GM18511 (cell line): Measurements from ENCODE around the gene KIF1A.
"Not testable (repeated sequence)": the region's sequence is repeated elsewhere in the genome, so short reads cannot be mapped to it uniquely, and the experiment has no call there.

ENCODE experiments used
- ATAC-seq: cut with Tn5 transposase; IDR thresholded peaks from one replicate; pipeline ENCODE4 v1.9.1; 2021; ENCODE audit warnings: mild to moderate bottlenecking, moderate library complexity; ENCODE audit not compliant: unreplicated experiment

Gene KIF1A

DNA sequence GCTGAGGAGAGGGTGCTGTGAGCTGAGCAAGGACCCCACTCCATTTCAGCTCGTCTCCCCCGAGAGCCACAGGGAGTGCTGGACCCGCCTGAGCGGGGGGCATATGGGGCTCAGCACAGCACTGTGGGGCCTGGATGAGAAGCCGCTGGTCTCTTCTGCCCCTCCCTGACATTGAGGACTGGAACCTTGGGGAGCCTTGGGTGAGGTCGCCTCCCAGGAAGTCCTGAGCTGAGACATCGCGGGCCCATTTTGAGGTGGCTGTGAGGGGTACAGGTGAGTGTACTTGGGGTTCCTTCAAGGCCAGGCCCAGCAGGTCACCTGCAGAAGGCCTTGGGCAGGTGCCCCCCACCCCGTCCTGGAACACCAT lies 131.5 kb downstream of the KIF1A start:
- ATAC-seq: no peak

DNA sequence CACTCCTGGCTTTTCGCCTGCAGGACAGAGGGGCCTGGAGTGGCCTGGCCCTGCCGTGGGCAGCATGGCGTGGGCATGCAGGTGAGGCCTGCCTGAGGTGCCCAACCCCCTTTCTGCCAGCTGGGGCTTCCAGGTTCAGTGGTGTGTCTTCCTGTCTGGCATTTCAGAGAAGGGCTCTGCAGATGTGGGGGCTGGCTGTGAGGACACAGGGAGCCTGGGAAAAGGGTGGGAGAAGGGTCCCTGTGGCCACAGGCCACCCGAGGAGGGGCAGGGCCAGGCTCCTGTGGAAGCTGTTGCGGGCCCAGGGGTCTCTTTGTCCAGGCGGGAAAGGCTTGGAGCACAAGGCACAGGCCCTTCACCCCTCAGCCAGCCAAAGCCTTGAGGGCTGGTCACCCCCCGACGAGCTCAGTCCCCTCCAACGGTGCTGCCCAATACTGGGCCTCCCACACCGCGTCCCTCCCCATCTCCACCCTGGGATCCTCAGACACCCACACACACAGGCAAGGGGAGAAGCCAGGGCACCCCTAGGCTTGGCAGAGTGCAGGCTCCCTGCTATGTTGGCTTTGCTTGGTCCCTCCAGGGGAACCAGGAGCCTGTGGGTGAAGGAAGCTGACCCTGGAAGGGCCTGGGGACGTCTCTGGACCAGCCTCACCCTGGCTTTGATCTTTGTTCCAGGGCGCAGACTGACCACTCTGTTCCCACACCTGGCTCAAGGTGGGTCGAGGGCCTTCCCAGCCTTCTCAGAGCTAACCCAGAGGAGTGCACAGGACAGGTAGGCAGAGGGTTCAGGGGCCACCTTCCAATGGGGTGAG lies 132.1 kb downstream of the KIF1A start:
- ATAC-seq: no peak

DNA sequence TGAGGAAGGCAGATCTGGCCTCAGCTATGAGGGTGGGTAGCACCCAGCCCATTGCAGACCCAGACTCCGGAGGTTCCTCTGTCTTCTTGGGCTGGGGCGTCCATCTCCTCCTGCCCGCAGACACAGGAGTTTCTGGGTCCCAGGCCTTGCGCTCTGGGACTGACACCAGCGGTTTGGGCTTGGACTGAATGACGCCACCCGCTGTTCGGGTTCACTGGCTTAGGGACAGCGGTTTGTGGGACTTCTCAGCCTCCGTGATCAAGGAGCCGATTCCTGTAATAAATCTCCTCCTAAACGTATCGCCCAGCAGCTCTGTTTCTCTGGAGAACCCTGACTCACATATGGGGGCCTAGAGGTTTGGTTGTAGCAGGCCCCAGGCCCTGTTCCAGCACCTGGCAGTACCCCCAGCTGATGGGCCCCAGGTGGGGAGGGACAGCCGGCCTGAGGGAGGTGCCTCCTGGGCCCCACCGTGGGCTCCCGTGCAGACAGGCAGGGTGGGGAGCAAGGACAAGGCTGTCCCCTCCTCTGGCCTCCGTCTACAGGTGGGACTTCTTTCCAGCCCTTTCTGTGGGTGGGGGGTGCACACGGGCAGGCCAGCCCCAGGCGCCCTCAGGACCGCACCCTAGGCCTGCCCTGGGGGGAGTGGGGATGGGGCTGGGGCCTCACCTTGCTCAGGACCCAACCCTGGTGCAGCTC lies 132.8 kb downstream of the KIF1A start:
- ATAC-seq: no peak

DNA sequence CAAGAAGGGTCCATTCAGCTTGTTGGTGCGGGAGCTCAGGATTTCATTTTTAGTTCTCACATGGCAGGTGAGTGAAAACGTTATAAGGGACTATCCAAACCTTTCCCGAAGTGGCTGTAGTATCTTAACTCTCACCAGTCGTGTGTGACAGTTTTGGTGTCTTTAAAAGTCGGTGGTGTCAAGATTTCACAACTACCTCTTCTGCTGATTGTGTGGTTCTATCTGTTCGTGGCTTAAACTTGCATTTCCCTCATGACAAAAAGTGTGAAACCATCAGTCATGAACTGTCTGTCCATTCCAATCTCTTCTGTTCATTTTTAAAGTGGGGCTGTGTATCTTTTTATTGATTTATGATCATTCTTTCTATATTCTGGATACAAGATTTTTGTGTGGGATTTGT lies 133.6 kb downstream of the KIF1A start:
- no peak for ATAC-seq

DNA sequence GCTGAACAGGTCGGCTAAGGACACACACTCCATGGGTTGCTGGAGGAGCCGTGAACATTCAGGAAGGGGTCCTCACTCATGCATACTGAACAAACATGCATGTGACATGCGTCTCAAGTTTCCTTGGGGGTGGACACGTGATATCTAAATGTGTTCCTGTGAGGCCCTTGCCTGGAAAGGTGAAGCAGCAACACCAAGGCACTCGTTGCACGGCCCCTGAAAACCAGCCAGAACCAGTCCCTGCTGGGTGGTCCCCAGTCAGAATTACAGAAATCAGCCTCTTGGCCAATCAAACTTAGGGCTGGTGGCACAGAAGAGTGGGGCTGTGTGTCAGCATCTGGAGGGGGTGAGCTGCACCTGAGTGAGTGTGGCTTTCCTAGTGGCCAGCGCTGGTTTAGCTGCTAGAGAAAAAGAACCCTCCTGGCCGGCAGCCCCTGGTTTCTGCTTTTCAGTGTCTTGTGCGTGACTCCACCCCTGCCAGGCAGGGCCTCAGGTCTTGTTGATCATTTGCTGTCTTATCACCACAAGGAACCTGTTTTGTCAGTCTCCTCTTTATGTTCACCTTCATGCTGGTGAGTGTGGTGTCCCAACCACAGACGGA lies 134.1 kb downstream of the KIF1A start:
- ATAC-seq: no peak

DNA sequence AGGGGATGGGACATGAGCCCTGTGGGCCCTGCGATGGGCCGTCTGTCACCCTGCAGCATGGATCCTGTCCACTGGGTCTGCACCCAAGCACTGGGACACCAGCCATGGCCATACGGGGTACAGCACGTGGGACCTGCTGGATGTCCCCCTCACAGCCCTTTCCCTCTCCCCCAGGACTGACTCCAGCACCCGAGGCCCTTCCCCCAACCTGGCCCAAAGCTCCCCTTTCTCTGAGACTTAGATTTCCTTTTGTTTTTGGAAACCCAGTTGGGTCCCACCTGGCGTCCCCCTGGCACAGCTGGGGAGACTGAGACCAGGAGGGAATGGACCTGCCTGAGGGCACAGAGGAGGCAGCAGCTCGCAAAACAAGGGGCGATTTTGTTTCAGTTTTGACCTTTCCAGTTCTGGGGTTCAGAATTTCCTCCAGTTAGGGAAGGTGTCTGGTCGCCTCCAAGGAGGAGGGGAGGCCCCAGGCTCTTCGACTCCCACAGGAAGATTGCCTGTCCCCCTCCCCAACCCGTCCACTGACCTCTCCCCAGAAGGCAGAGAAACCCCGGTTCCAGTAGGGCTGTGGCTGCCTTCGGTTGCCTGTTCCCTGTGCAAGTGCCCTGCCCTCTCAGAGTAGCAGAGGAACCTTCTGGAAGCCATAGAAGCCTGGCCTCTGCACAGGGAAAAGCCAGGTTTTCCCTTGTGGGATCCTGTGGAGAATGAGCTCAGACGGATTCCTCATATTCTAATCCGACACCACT lies 135.9 kb downstream of the KIF1A start:
- not testable (repeated sequence) for ATAC-seq

DNA sequence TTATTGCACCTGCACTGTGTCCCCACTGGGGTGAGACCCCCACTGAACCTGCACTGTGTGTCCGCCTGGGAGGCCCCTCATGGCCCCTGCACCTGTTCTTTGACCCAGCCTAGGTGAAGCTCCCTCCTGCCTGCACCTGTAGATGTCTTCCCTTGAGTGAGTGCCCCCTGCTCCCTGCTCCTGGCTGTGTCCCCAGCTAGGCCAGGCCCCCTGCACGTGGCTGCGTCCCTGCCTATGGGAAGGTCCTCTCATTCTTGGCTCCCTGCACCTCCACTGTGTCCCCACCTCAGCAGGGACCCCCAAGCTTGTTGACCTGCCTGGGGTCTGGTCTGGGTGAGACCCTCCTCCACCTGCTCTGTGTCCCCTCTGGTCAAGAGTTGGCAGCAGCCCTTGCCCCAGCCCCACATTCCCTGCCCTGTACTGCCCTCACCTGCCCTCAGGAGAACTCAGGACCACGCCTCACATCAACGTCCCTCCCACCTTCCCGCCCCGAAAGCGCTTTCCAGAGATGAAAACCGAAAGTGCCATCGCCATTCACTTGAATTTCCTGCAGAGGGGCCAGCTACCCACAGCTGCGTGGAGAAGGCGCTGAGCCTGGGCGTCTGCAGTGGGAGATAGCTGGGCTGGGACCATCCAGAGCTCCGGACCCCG lies 136.6 kb downstream of the KIF1A start:
- ATAC-seq: not testable (repeated sequence)

DNA sequence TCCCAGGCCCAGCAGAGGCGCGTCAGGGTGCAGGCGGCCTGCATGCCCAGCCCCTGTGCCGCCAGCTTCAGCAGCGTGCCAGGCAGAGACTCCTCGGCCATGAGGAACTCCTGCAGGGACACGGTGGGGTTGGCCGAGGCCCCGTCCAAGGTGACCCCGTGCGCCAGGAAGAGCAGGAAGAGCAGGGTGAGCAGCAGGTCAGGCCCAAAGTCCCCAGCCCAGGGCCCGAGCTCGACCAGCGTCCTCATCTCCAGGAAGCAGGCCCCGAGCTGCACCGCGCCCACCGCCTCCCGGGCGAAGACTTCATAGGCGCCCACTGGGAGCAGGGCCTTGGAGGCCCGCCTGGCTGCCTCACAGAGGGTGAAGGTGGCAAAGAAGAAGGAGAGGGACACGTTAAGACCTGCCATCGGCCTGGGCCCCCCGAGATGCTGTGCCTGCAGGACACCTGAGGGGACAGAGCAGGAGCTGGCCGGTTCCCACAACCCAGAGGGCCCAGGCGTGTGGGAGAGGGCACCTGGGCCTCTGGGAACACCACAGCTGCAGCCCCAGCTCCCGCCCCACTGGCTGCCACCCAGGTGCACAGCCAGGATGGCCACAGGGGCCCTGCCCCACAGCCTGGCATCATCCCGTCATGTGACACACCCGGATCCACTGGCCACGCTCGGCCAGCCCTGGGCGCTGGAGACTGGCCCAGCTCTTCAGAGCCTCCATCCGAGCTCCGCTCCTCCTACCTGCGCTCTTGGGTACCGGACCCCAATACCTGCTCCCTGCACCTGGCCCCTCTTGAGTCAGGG lies 137.4 kb downstream of the KIF1A start, which contains the start of gene AQP12B:
Gene AQP12B, minus strand, starts transcription at position 455 of the 794 bp plus-strand sequence. Its CDS starts 48 bp downstream, at position 407.
- not testable (repeated sequence) for ATAC-seq

DNA sequence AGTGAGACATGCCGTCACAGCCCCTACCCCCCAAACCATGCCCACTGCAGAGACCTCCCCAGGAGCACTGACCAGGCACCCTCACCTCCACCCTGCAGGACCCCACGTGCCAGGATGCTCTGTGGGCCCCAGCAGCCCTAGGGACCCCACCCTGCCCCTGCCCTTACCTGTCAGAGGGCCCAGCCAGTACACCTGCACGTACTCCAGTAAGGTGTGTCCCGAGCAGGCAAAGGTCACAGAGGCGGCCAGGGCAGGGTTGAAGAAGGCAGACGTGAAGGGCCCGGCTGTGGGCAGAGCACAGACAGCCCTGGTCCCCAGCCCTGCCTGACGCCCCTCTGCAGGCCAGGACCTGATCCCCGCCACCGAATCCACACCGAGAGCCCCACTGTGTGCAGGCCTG lies 139.8 kb downstream of the KIF1A start:
- ATAC-seq: not testable (repeated sequence)

DNA sequence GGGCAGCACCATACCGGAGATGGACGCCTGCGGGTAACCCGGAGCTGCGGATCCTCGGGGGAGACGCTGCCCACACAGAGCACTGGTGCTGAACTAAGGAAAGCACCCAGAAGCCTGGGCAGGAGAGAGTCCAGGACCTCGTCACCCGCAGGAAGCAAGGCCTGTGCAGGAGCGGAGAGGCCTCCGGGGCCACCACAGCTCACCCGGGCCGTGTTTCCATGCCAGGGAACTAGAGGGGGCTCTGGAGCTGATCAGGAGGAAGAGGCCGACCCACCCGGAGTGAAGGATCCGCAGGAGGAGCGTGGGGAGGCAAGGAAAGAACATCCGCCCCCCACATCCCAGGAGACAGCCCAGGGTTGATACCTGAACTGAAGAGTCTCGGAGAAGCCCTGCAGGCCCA lies 141.1 kb downstream of the KIF1A start:
- ATAC-seq: not testable (repeated sequence)

DNA sequence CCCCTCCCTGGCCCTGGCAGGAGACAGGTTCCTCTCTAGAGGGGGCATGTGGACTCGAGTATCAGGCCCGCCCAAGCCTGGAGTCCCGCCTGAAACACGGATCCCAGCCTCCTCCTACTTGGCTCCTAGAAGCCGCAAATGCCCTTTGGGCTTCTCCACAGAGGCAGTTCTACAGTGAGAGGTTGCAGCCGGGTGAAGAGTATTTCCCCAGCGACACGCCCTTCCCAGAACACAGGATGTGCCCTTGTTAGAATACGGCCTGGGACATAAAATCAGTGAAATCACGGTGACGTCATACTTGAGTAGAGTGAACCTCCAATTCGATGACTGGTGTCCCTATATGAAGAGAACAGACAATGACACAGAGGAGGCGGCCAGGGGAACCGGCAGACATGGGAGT lies 142.0 kb downstream of the KIF1A start:
- ATAC-seq: not testable (repeated sequence)

DNA sequence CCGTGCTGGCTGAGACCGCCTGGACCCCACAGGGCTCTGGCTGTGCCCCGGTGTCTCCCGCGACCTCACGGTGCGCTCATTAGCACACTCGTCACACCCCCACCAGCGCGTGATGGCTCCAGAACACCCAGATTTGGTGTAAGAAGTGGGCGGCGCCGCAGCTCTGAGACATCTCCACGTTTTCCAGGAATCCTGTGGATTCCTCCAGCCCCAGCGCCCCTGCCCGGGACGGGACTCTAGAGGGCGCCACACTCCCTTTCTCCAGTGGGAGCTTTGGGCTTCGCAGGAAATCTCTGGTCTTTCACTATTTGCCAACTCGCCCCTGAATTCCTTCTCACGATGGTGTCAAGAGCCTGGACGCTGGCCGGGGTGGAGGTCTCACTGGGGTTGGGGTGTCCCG lies 144.7 kb downstream of the KIF1A start:
- not testable (repeated sequence) for ATAC-seq

DNA sequence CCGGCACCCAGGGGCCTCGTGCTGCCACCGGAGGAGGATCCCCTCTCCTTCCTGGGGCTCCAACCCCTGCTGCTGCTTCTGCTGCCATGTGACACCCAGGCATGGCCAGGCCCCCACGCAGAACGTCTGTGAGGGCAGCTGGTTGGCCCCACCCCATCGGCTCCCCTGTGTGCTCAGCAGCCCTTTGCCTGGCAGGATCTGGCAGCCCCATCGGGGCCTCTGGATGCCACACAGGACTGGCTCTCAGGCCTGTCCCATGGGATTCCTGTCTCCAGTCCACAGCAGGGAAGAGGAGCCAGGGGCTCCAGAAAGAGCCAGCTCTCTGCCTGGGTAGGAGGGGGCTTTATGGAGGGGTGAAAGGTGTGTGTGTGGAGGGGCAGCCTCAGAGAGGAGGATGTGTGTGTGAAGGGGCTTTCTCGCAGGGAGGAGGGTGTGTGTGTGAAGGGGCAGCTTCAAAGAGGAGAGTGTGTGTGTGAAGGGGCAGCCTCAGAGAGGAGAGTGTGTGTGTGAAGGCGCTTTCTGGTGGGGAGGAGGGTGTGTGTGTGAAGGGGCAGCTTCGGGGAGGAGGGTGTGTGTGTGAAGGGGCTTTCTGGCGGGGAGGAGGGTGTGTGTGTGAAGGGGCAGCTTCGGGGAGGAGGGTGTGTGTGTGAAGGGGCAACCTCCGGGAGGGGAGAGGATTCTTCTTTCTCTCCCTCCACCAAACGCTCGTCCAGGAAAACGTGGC lies 145.4 kb downstream of the KIF1A start:
- not testable (repeated sequence) for ATAC-seq

DNA sequence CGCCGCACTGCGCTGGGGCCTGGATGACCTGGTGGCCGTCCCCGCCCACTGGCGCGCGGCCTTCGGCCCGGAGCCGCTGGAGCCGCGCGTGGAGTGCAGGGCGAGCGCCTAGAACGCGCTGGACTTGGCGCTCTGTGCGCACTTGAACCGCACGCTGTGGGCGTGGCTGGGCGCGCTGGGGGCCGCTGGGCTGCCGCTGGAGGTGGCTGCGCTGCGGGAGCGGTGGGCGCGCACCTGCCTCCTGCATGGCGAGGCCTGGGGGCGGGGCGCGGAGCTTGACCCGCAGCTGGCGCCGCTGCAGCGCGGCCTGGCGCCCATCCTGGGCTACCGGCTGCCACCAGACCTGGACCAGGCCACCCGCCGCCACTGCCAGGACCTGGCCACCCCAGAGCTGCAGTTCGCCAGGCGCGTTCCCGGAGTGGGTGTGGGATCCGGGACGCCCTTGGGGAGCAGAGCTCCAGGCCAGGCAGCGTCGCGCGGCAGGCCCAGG lies 147.3 kb downstream of the KIF1A start:
- no peak for ATAC-seq

DNA sequence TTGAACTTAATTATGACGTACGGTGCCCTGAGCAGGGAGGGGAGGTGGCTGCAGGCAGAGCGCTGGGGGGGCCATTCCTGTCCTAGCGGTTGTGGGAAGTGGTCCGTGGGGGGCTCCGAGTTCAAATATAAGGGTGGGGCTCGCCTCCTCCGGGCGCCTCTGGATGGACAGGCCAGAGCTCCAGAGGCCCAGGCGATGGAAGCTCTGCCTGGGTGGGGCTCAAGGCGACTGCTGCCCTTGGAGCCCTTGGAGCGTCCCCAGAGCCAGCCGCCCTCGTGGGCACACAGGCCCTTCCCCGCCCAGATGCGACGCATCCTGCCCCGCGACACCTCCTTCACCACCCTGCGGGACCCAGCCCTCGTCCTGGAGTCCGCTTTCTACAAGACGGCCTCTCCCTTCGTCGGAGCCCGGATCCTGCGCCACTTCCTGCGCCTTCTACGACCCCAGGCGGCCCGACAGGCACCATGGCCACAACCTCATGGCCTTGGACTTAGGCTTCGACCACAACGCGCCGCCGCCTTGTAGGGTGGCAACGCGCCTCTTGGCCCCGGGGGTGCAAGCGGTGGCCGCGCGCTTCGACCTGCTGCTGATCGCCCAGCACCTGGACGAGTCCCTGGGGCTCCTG lies 147.8 kb downstream of the KIF1A start:
- no peak for ATAC-seq

DNA sequence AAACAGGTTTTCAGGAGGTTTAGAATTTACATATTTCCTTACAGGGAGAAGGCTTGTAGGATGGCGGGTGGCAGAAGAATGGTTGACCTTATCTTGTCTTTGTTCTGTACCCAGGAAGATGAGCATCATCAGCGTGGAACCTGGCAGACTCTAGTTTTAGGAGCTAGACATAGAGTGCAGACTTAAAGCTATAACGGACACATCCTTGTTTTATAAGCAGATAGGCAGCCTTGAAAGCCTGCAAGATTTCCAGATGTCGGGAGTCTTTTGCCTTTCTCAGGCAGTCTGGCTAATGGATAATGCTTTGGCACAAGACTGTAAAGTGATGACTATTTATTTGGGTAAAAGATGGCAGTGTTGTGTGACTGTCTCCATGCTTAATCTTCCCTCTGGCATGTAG lies 149.1 kb downstream of the KIF1A start:
- ATAC-seq: no peak

DNA sequence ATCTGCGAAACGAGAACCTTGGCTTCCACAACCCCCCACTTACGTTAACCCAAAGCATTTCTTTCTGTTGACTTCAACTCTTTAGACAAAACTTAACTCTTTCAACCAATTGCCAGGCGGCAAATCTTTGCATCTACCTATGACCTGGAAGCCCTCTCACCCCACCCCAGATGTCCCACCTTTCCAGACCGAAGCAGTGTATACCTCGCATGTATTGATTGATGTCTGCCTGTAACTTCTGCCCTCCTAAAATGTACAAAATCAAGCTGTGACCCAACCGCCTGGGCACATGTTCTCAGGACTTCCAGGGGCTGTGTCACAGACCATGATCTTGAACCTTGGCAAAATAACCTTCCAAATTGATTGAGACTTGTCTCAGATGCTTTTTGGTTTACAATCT lies 149.6 kb downstream of the KIF1A start:
- no peak for ATAC-seq

DNA sequence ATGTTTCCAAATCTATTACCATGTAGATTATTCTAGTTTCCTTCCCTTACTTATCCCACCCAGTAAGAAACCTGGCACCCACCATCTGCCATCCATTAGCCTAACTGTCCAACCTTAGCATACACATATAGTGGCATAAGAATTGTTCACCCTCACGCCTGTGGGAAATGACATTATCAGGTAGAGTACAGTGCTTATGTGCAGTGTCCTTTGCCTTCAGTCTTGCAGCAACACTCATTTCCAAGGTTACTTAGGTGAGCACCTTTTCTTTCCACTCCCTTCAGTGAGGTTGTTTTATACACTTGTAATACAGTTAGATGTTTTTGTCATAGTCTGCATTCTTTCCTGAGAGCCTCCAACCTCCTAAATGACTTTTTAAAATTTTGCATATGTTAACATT lies 155.4 kb downstream of the KIF1A start:
- ATAC-seq: no peak
